CD8-positive, alpha-beta memory T cell (primary cell): ENCODE data around the gene ITPR2. TPM values are rescaled to one million over a fixed set of nuclear protein-coding genes. Genes with fewer than 3 reads are reported as not detected.

Experiments used
- CTCF ChIA-PET: fragments of 350-600 bp; sonication (Branson Sonifier 250); formaldehyde crosslinking; loops from one replicate; lab custom pipeline; 2021; ENCODE audit warnings: antibody characterized with exemption; lab: Charles Lee
- POLR2A ChIA-PET: fragments of 350-600 bp; sonication (Branson Sonifier 250); formaldehyde crosslinking; loops from one replicate; lab custom pipeline; 2021; ENCODE audit warnings: antibody characterized with exemption; lab: Charles Lee
- DNase-seq, 5 donors: peaks; one replicate each; pipeline versions ENCODE4 v3.0.0 to v3.0.0-alpha.2; 2020 to 2022; ENCODE audit warnings: mixed read lengths in 1 of 5
- H3K27ac ChIP-seq: one replicate; pipeline ENCODE4 v1.7.0; 2013; ENCODE audit warnings: low read depth, mild to moderate bottlenecking, low read length, moderate library complexity
- H3K27me3 ChIP-seq: 2 replicates; pipeline ENCODE4 v1.7.0; 2013; ENCODE audit warnings: low read length, mild to moderate bottlenecking; ENCODE audit not compliant: insufficient read depth, poor library complexity, severe bottlenecking
- H3K36me3 ChIP-seq: 2 replicates; pipeline ENCODE4 v1.7.0; 2013; ENCODE audit warnings: mild to moderate bottlenecking, low read length, moderate library complexity; ENCODE audit not compliant: insufficient read depth
- H3K4me1 ChIP-seq: 2 replicates; pipeline ENCODE4 v1.7.0; 2013; ENCODE audit warnings: mild to moderate bottlenecking, low read length, moderate library complexity; ENCODE audit not compliant: insufficient read depth
- H3K4me3 ChIP-seq: 2 replicates; pipeline ENCODE4 v1.7.0; 2013; ENCODE audit warnings: mild to moderate bottlenecking, low read length
- H3K9me3 ChIP-seq: 2 replicates; pipeline ENCODE4 v1.7.0; 2013; ENCODE audit warnings: mild to moderate bottlenecking, low read length
- H3K27ac Mint-ChIP-seq, 8 donors: one replicate each; pipeline ENCODE4 v1.8.0; 2020 to 2021; ENCODE audit warnings: mixed read lengths in 8 of 8, mild to moderate bottlenecking in 6 of 8, inconsistent platforms in 3 of 8, moderate library complexity in 3 of 8
- H3K27me3 Mint-ChIP-seq, 2 donors: one replicate each; pipeline ENCODE4 v1.8.0; 2020 to 2021; ENCODE audit warnings: mixed read lengths in 2 of 2, mild to moderate bottlenecking in 1 of 2, moderate library complexity in 1 of 2
- H3K36me3 Mint-ChIP-seq, 3 donors: one replicate each; pipeline ENCODE4 v1.8.0; 2020 to 2021; ENCODE audit warnings: mixed read lengths in 3 of 3, inconsistent platforms in 1 of 3, mild to moderate bottlenecking in 1 of 3
- H3K4me1 Mint-ChIP-seq, 3 donors: one replicate each; pipeline ENCODE4 v1.8.0; 2020 to 2021; ENCODE audit warnings: mixed read lengths in 3 of 3, inconsistent platforms in 1 of 3, mild to moderate bottlenecking in 1 of 3
- H3K4me3 Mint-ChIP-seq, 7 donors: one replicate each; pipeline ENCODE4 v1.8.0; 2020 to 2021; ENCODE audit warnings: mixed read lengths in 7 of 7, mild to moderate bottlenecking in 6 of 7, moderate library complexity in 4 of 7, inconsistent platforms in 2 of 7
- H3K9me3 Mint-ChIP-seq, 5 donors: one replicate each; pipeline ENCODE4 v1.8.0; 2020 to 2022; ENCODE audit warnings: mixed read lengths in 5 of 5, mild to moderate bottlenecking in 3 of 5, moderate library complexity in 2 of 5, inconsistent platforms in 1 of 5
- polyA plus RNA-seq: library from polyadenylated mRNA; unstranded; fragments of 300-500 nt; fragmentation: Illumina TruSeq; gene quantifications from one replicate; pipeline ENCODE4 v1.2.3, GENCODE V29; 2021
- total RNA-seq, 2 experiments: library from RNA; stranded (reverse); gene quantifications; one replicate each; pipeline ENCODE4 v1.2.3, GENCODE V29; 2021

The ITPR2 gene
- total RNA-seq (10 to 100 TPM; 24.0 to 29.4 TPM), polyA plus RNA-seq (13.0 TPM)

DNA sequence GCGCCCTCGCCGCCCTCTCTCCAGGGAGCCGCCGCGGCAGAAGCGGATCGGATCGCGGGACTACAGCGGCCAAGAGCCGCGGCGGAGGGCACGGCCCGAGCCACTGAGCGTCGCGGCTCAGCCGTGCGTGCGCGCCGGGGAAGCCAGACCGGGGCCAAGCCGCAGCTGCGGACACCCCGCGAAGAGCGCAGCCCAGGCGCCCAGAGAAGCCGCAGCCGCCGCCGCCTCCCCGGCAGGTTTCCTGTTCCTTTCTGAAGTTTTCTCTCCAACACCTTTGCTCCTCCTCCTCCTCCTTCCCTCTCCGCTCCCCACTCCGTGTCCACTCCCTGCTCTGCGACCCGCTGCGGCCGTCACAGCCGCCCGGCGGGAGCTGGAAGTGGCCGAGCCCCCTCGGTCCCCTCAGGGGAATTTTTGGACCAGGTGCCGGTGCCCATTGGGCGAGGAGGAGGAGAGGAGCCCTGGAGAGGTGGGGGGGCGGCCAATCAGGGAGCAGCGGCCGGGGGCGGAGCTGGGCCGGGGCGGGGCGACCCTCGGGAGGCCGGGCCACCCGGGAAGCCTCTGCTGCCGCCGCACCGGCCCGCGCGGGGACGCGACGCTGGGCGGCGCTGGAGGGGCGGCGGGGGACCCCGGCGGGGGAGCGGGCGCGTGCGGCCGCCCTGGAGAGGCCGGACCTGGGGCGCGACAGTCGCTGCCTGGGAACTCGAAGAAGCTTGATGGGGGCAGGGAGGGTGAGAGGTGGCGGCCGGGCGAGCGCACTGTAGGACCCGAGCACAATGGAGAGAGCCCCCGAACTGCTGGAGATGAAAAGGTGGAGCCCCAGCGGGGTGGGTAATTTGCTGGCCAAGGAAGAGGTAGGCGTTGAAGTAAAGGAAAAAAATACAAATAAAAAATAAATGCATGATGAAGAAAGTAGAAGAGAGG is at the start of gene ITPR2:
Gene ITPR2, minus strand, starts transcription at position 373 of the 921 bp plus-strand sequence. CDS start 413 bp downstream, outside the sequence.
- Mint-ChIP-seq H3K27me3 (no peaks in the 10 kb centered on the region), H3K4me1 (peaks cover 42 to 50% (median 50%) of the 10 kb centered on the region in 3 donors), H3K27ac (peak within 1 kb of the TSS; percentile 94 to 100 (median 98)), H3K9me3 (no peaks in the 10 kb centered on the region), H3K4me3 (peak within 1 kb of the TSS; percentile 94 to 100 (median 97)), H3K36me3 (peaks cover 0 to 15% (median 0%) of the 10 kb centered on the region in 3 donors)
- H3K4me3 ChIP-seq, result peak within 1 kb of the TSS; percentile 79
- POLR2A ChIA-PET, result interaction anchor here (0.6 to 3.1 kb wide), 9 partner anchors 16 to 1358 kb away, joined by 3 to 19 read pairs (median 5); partner anchors contain the start of genes CCDC91, INTS13, MED21 and STK38L
- no peaks in the 10 kb centered on the region for H3K36me3 ChIP-seq
- H3K9me3 ChIP-seq, result no peaks in the 10 kb centered on the region
- H3K4me1 ChIP-seq, result peaks cover 20% of the 10 kb centered on the region
- DNase-seq, result peak; percentile 88 to 93 (median 90)
- peak within 1 kb of the TSS; percentile 85 for H3K27ac ChIP-seq
- H3K27me3 ChIP-seq, result no peaks in the 10 kb centered on the region
- CTCF ChIA-PET, result interaction anchor here (1.0 to 2.8 kb wide), 21 partner anchors 9 to 473 kb away, joined by 3 to 15 read pairs (median 6); partner anchors contain the start of genes MED21 and TM7SF3

- DNase-seq, result no peak
- Mint-ChIP-seq H3K9me3 (peaks cover 0 to 5% (median 0%) of the 10 kb centered on the region in 5 donors), H3K4me1 (peaks cover 8 to 9% (median 8%) of the 10 kb centered on the region in 3 donors), H3K36me3 (peaks cover 0 to 3% (median 0%) of the 10 kb centered on the region in 3 donors), H3K4me3 (no peak overlapping the region), H3K27ac (no peak overlapping the region), H3K27me3 (peaks cover 9 to 11% of the 10 kb centered on the region in 2 donors)
- no peaks in the 10 kb centered on the region for H3K36me3 ChIP-seq
- H3K4me3 ChIP-seq, result no peak overlapping the region
- H3K9me3 ChIP-seq, result no peaks in the 10 kb centered on the region
- no peaks in the 10 kb centered on the region for H3K4me1 ChIP-seq
- POLR2A ChIA-PET, result no interaction called here
- H3K27me3 ChIP-seq, result no peaks in the 10 kb centered on the region
- CTCF ChIA-PET, result no interaction called here
- H3K27ac ChIP-seq, result no peak overlapping the region
Measured at GRCh38 chr12:26880625-26881024, 47.6 kb upstream of the ITPR2 start.

- H3K27me3 Mint-ChIP-seq, result peaks cover 9% of the 10 kb centered on the region in 2 donors
- no peaks in the 10 kb centered on the region for H3K4me1 ChIP-seq
- no peaks in the 10 kb centered on the region for H3K27me3 ChIP-seq
- DNase-seq, result no peak
- H3K36me3 ChIP-seq, result no peaks in the 10 kb centered on the region
- H3K4me3 ChIP-seq, result no peak overlapping the region
- H3K4me1 Mint-ChIP-seq, result no peaks in the 10 kb centered on the region
- H3K4me3 Mint-ChIP-seq, result no peak overlapping the region
- H3K9me3 Mint-ChIP-seq, result peaks cover 0 to 5% (median 0%) of the 10 kb centered on the region in 5 donors
- no peak overlapping the region for H3K27ac Mint-ChIP-seq
- CTCF ChIA-PET, result interaction anchor here (0.9 to 1.5 kb wide), 3 partner anchors 9 to 26 kb away, joined by 3 read pairs; no protein-coding TSS in a partner anchor
- POLR2A ChIA-PET, result no interaction called here
- H3K36me3 Mint-ChIP-seq, result peaks cover 0 to 2% (median 0%) of the 10 kb centered on the region in 3 donors
- no peaks in the 10 kb centered on the region for H3K9me3 ChIP-seq
- H3K27ac ChIP-seq, result no peak overlapping the region
Measured at GRCh38 chr12:26878661-26879119, 45.7 kb upstream of the ITPR2 start.

DNA sequence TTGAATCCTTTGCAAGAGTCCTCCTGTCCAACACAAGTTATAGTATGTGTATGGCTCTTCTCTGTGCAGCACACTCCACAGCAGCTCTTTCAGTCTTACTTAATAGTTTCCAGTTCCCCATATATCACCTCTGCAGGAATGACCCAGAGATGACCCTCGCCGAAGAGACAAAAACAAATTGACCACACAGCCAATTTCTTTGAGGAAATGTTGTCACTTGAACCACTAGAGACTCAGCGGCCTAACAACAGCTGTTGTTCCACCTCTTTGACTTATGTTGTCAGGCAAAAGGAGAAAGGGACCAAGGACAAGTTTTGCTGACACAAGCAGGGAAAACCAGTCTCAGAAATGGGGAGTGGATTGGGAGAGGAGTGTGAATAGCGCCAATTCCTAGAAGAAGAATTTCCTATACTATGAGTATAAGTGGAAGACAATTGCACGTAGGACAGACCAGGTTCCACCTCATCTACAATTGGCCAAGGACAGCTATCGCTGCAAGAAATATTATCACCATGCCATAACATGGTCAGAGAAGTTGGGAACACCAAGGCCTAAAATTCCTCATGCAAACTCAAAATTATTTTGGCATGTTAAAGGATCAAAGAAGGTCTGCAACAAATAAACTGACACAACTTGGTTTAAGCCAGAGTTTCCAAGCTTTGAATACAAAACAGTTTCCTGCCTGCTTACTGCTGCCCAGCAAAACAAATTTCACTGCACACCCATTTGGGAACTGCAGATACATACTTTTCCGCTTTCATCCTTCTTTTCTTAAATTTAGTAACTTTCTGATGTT is 41.7 kb upstream of the ITPR2 start:
- POLR2A ChIA-PET, result no interaction called here
- H3K4me3 Mint-ChIP-seq, result no peak overlapping the region

GRCh38 chr12:26872625-26873024 is 39.6 kb upstream of the ITPR2 start:
- ChIA-PET CTCF (interaction anchor here (2.7 kb wide), 1 partner anchor 12 kb away, joined by 7 read pairs; no protein-coding TSS in a partner anchor), POLR2A (no interaction called here)
- Mint-ChIP-seq H3K27me3 (peaks cover 4 to 8% of the 10 kb centered on the region in 2 donors), H3K4me3 (no peak overlapping the region), H3K27ac (no peak overlapping the region), H3K9me3 (no peaks in the 10 kb centered on the region), H3K4me1 (peaks cover 2 to 4% (median 3%) of the 10 kb centered on the region in 3 donors), H3K36me3 (no peaks in the 10 kb centered on the region)
- no peak for DNase-seq
- Histone ChIP-seq H3K27me3 (no peaks in the 10 kb centered on the region), H3K9me3 (no peaks in the 10 kb centered on the region), H3K36me3 (no peaks in the 10 kb centered on the region), H3K4me1 (no peaks in the 10 kb centered on the region), H3K27ac (no peak overlapping the region), H3K4me3 (no peak overlapping the region)

More for the DNA sequence above, 41.7 kb upstream of the ITPR2 start:
- H3K4me3 ChIP-seq, result no peak overlapping the region
- H3K27me3 ChIP-seq, result no peaks in the 10 kb centered on the region
- no peaks in the 10 kb centered on the region for H3K4me1 ChIP-seq
- H3K27ac ChIP-seq, result no peak overlapping the region
- H3K9me3 ChIP-seq, result no peaks in the 10 kb centered on the region
- H3K36me3 ChIP-seq, result no peaks in the 10 kb centered on the region
- no peak for DNase-seq
- CTCF ChIA-PET, result interaction anchor here (0.7 to 2.8 kb wide), 2 partner anchors 10 to 430 kb away, joined by 3 to 14 read pairs; no protein-coding TSS in a partner anchor
- no peaks in the 10 kb centered on the region for H3K9me3 Mint-ChIP-seq
- no peaks in the 10 kb centered on the region for H3K4me1 Mint-ChIP-seq
- peaks cover 0 to 8% of the 10 kb centered on the region in 2 donors for H3K27me3 Mint-ChIP-seq
- peak overlapping the region in 1 of 8 donors; percentile 9 for H3K27ac Mint-ChIP-seq
- no peaks in the 10 kb centered on the region for H3K36me3 Mint-ChIP-seq

DNA sequence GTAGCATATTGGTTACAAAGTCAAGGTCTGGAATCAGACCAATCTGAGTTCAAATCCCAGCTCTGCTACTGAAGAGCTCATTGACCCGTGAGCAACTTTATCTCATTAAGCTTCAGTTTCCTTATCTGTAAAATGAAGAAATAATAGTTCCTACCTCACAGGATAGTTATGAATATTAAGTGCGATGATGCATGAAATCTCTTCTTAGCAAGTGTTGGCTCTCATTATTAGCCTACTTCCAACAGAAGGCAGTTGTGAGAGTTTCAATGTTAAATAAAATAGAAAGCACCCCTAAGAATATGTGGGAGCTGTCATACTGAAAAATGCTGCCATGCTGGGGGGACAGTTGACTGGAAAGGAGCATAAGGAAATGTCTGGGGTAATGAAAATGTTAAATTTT is 39.0 kb upstream of the ITPR2 start:
- H3K4me1 ChIP-seq, result peaks cover 4% of the 10 kb centered on the region
- no peaks in the 10 kb centered on the region for H3K9me3 Mint-ChIP-seq
- no peak overlapping the region for H3K4me3 ChIP-seq
- H3K9me3 ChIP-seq, result no peaks in the 10 kb centered on the region
- H3K36me3 Mint-ChIP-seq, result no peaks in the 10 kb centered on the region
- ChIA-PET CTCF (interaction anchor here (2.7 kb wide), 1 partner anchor 13 kb away, joined by 7 read pairs; no protein-coding TSS in a partner anchor), POLR2A (no interaction called here)
- H3K4me3 Mint-ChIP-seq, result no peak overlapping the region
- H3K27ac ChIP-seq, result no peak overlapping the region
- no peaks in the 10 kb centered on the region for H3K27me3 ChIP-seq
- no peak for DNase-seq
- H3K4me1 Mint-ChIP-seq, result peaks cover 8 to 10% (median 10%) of the 10 kb centered on the region in 3 donors
- no peak overlapping the region for H3K27ac Mint-ChIP-seq
- H3K36me3 ChIP-seq, result no peaks in the 10 kb centered on the region
- peaks cover 4 to 8% of the 10 kb centered on the region in 2 donors for H3K27me3 Mint-ChIP-seq

- Mint-ChIP-seq H3K9me3 (no peaks in the 10 kb centered on the region), H3K4me3 (no peak overlapping the region), H3K4me1 (peaks cover 10 to 13% (median 12%) of the 10 kb centered on the region in 3 donors), H3K27ac (no peak overlapping the region), H3K27me3 (peaks cover 4 to 8% of the 10 kb centered on the region in 2 donors), H3K36me3 (no peaks in the 10 kb centered on the region)
- DNase-seq, result no peak
- H3K27me3 ChIP-seq, result no peaks in the 10 kb centered on the region
- ChIA-PET POLR2A (no interaction called here), CTCF (interaction anchor here (2.7 kb wide), 1 partner anchor 14 kb away, joined by 7 read pairs; no protein-coding TSS in a partner anchor)
- H3K36me3 ChIP-seq, result no peaks in the 10 kb centered on the region
- no peaks in the 10 kb centered on the region for H3K9me3 ChIP-seq
- H3K4me1 ChIP-seq, result peaks cover 5% of the 10 kb centered on the region
- H3K4me3 ChIP-seq, result no peak overlapping the region
- H3K27ac ChIP-seq, result no peak overlapping the region
Measured at GRCh38 chr12:26870491-26871419, 37.8 kb upstream of the ITPR2 start.
